Lower lobe of right lung (tissue), 2 donors: ENCODE data around the gene THOP1. TPM values are rescaled to one million over a fixed set of nuclear protein-coding genes. Genes with fewer than 3 reads are reported as not detected.
A peak's percentile ranks its signal among the peaks of the same experiment; 100 is the strongest.

Source experiments
- ATAC-seq, 2 donors: fragments of 200-7000 bp; cut with Tn5 transposase; one replicate each; pipeline ENCODE4 v1.9.1; 2020 to 2022; ENCODE audit warnings: mild to moderate bottlenecking in 2 of 2, moderate library complexity in 2 of 2
- DNase-seq: peaks from one replicate; pipeline ENCODE4 v3.0.0-alpha.2; 2020
- H3K27ac ChIP-seq: fragments of 200-600 bp; one replicate; pipeline ENCODE4 v1.8.0; 2022
- H3K27me3 ChIP-seq: fragments of 200-600 bp; one replicate; pipeline ENCODE4 v1.8.0; 2022; ENCODE audit warnings: low read depth
- H3K36me3 ChIP-seq: fragments of 200-600 bp; one replicate; pipeline ENCODE4 v1.8.0; 2022; ENCODE audit warnings: mild to moderate bottlenecking
- H3K4me1 ChIP-seq: fragments of 200-600 bp; one replicate; pipeline ENCODE4 v1.8.0; 2022
- H3K4me3 ChIP-seq: fragments of 200-600 bp; one replicate; pipeline ENCODE4 v1.8.0; 2022; ENCODE audit warnings: mild to moderate bottlenecking
- H3K9me3 ChIP-seq: fragments of 200-600 bp; one replicate; pipeline ENCODE4 v1.8.0; 2022
- intact Hi-C: fragments of 100-400 bp; cut with DNase I; formaldehyde crosslinking; loops from one replicate; pipeline ENCODE4 v1.11.0; 2022
- total RNA-seq: library from RNA; stranded (reverse); fragmentation: NEBNext Ultra II Directional; extraction: Animal tissue kit (Norgen Biotek cat#: 25700); gene quantifications from one replicate; pipeline ENCODE4 v1.2.1, GENCODE V29; 2021
- TF ChIP-seq, protein P1 (sequence below): fragments of 200-600 bp; IDR thresholded peaks from one replicate; pipeline ENCODE4 v1.8.0; 2022; ENCODE audit warnings: antibody characterized with exemption, mild to moderate bottlenecking
- donor health status: DM: no; HTN: yes; CAD: no; lungs with severe emphysema.

Gene THOP1
- total RNA-seq, 1 donor from 2014 or later, result 34.9 TPM

DNA sequence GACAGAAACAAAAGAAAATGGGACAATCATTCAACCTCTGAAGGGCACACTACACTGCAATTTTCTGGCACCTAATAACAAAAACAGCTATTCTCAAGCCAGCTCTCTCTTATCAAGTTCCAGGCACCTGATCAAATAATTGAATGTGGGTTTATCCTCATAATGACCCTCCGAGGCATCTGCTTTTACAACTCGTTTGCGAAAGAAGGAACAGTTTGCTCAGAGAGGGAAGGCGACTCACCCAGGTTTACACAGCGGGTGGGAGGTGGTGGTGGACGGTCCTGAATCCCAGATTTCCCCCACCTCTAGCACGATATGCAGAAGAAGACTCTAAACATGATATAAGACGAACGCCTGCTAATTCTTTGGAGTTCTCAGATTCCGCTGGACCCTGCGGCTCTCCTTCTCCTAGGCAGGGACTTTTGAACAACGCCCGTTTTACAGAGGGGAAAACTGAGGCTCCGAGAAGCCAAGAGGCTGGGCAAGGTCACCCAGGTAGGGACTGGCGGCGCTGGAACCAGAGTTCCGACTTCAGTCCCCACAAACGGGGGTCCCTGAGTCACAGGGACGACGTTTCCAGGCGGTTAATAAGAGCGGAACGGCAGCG is 2.9 kb upstream of the THOP1 start:
- peaks cover 50% of the 10 kb centered on the region for H3K4me1 ChIP-seq
- DNase-seq (no peak), ATAC-seq (no peak)
- intact Hi-C loops, result no loop called here
- TF ChIP-seq, protein P1, sequence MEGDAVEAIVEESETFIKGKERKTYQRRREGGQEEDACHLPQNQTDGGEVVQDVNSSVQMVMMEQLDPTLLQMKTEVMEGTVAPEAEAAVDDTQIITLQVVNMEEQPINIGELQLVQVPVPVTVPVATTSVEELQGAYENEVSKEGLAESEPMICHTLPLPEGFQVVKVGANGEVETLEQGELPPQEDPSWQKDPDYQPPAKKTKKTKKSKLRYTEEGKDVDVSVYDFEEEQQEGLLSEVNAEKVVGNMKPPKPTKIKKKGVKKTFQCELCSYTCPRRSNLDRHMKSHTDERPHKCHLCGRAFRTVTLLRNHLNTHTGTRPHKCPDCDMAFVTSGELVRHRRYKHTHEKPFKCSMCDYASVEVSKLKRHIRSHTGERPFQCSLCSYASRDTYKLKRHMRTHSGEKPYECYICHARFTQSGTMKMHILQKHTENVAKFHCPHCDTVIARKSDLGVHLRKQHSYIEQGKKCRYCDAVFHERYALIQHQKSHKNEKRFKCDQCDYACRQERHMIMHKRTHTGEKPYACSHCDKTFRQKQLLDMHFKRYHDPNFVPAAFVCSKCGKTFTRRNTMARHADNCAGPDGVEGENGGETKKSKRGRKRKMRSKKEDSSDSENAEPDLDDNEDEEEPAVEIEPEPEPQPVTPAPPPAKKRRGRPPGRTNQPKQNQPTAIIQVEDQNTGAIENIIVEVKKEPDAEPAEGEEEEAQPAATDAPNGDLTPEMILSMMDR, result no peak
- H3K27me3 ChIP-seq, result no peaks in the 10 kb centered on the region
- no peaks in the 10 kb centered on the region for H3K9me3 ChIP-seq
- H3K36me3 ChIP-seq, result peaks cover 2% of the 10 kb centered on the region
- peak overlapping the region; percentile 93 for H3K27ac ChIP-seq
- peak overlapping the region; percentile 99 for H3K4me3 ChIP-seq

DNA sequence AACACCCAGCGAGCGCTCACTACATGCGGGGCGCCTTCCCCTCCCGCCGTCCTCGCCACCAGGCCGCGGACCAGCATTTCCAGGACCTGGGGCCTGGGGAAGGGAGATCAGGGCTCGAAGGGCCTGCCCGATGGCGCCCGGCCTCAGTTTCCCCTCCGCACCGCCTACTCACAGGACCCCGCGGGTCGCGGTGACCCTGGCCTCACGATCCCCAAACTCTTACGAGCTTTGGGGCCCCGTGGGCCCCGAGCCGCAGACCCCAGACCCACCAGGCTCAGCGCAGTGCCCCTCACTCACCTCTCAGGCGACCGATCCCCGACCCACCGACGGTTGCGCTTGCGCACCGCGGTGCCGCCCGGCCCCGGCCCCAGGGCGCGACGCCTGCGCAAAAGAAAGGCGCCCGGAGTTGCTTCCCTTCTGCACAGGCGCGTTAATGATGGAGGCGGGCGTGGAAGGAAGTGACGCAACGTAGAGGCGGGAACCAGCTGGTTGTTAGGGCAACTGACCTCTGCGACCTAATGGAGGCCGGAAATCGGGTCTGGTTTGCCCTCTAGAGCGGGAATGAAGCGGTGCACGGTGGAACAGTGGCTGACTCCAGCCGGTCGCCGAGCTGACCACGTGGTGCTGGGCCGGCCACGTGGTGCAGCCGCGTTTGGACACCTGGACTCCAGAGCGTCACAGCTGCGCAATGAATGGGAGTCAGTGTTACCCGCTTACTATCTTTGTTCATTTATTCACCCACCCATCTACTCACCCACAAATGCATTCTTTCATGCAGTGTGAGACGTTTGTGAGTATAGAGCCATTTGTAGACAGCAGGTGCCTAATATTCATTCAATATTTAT is 2.1 kb upstream of the THOP1 start, which contains the start of gene SGTA:
Gene SGTA, minus strand, starts transcription at position 338 of the 845 bp plus-strand sequence. CDS start 14,205 bp downstream, outside the sequence.
- Histone ChIP-seq H3K4me3 (peak within 1 kb of the TSS; percentile 99), H3K27ac (peak within 1 kb of the TSS; percentile 93), H3K4me1 (peaks cover 50% of the 10 kb centered on the region), H3K9me3 (no peaks in the 10 kb centered on the region), H3K27me3 (no peaks in the 10 kb centered on the region), H3K36me3 (no peaks in the 10 kb centered on the region)
- DNase-seq, result peak; percentile 98
- peak; percentile 92 to 94 for ATAC-seq
- TF ChIP-seq, protein P1, result peak; percentile 63
- intact Hi-C loops, result no loop called here

DNA sequence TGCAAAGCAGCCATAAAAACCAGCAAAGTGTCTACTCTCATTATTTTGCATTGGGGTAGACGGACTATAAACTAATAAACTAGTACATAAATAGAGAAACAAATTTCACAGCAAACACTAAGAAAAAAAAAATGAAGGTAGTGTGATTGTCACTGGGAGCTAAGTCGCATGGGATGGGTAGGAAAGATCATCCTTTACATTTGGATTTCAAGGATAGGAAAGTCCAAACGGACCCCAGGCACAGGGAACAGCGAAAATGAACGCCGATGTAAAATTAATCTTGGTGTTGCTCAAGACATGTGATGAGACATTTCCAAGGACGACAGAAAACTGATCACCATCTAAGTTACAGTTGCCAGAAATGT is 1.5 kb upstream of the THOP1 start:
- peak overlapping the region; percentile 99 for H3K4me3 ChIP-seq

DNA sequence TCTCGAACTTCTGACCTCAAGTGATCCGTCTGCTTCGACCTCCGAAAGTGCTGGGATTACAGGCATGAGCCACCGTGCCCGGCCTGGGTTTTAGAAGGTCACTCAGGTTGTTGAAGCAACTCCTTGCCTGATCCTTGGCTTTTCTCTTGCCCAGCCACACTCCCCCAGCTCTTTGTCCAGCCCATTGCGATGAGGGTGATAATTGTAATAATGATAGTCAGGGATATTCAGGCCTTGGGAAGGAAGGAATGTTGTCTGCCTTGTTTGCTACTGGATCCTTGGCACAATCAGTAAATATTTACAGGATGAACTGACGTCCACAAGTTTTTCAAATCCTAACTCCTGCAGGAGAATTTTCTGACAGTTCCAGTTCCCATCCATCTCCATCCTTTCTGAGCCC is 1.8 kb downstream of the THOP1 start:
- H3K27me3 ChIP-seq, result no peaks in the 10 kb centered on the region
- H3K4me1 ChIP-seq, result peaks cover 31% of the 10 kb centered on the region
- H3K4me3 ChIP-seq, result no peak overlapping the region
- H3K36me3 ChIP-seq, result peaks cover 11% of the 10 kb centered on the region
- intact Hi-C loops, result no loop called here
- DNase-seq (no peak), ATAC-seq (no peak)
- TF ChIP-seq, protein P1, result no peak
- H3K9me3 ChIP-seq, result no peaks in the 10 kb centered on the region
- no peak overlapping the region for H3K27ac ChIP-seq

More for the DNA sequence above, 1.5 kb upstream of the THOP1 start:
- intact Hi-C loops, result no loop called here
- Histone ChIP-seq H3K27me3 (no peaks in the 10 kb centered on the region), H3K27ac (peak overlapping the region; percentile 93), H3K4me1 (peaks cover 50% of the 10 kb centered on the region), H3K36me3 (no peaks in the 10 kb centered on the region), H3K9me3 (no peaks in the 10 kb centered on the region)
- TF ChIP-seq, protein P1, result no peak
- no peak for DNase-seq
- no peak for ATAC-seq

DNA sequence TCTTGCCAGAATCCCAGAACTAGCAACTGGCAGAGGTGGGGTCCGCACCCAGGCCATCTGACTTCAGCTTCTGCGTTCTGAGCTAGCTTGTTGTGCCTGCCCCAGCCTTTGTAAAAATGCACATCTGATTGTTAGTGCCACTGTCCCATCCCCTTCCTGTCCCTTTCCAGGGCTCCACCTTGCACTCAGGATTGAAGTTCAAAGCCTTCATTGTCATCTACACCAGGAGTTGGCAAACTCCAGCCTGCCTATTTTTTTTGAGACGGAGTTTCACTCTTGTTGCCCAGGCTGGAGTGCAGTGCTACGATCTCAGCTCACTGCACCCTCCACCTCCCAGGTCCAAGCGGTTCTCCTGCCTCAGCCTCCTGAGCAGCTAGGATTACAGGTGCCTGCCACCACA is 2.9 kb downstream of the THOP1 start:
- Histone ChIP-seq H3K4me1 (peaks cover 25% of the 10 kb centered on the region), H3K27me3 (no peaks in the 10 kb centered on the region), H3K9me3 (no peaks in the 10 kb centered on the region), H3K4me3 (no peak overlapping the region), H3K36me3 (peaks cover 11% of the 10 kb centered on the region), H3K27ac (no peak overlapping the region)
- TF ChIP-seq, protein P1, result no peak
- no peak for ATAC-seq
- intact Hi-C loops, result no loop called here
- no peak for DNase-seq
